ENCODE data around the gene WNK3. TPM values are rescaled to one million over a fixed set of nuclear protein-coding genes. Genes with fewer than 3 reads are reported as not detected.

WNK3 gene
- total RNA-seq, 1 donor from 2014 or later = 8.4 TPM

DNA sequence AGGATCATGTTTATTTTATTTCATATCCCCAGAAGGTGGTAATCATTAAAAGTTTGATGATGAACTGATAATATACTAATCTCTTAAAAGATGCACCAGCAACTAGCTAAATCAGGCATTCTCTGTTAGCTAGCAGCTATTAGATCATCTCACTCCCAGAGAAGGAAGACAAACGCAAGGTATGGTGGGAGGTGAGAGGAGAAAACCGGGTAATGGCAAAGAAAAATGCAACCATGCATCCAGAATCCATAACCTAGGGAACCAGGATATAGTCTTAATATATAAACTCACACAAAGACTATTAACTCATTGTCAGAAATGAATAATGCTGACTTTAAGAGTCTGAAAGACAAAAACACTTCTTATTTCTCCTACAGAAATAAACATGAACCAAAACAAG lies 66.1 kb downstream of the WNK3 start:
- Mint-ChIP-seq H3K4me3 (ENCODE audit: unreplicated experiment) (no peak overlapping the region), H3K9me3 (ENCODE audit: unreplicated experiment) (no peaks in the 10 kb centered on the region), H3K27ac (ENCODE audit: unreplicated experiment) (no peak overlapping the region), H3K36me3 (ENCODE audit: low read depth, unreplicated experiment) (peaks cover 7% of the 10 kb centered on the region), H3K4me1 (ENCODE audit: low read depth, unreplicated experiment) (peaks cover 5% of the 10 kb centered on the region), H3K27me3 (ENCODE audit: low read depth, unreplicated experiment) (no peaks in the 10 kb centered on the region)
- no peaks in the 10 kb centered on the region for H3K27me3 ChIP-seq (ENCODE audit: insufficient read depth, low read length)
- H3K79me2 ChIP-seq (ENCODE audit: insufficient read depth, low read length) = no peaks in the 10 kb centered on the region
- no peak overlapping the region for H3K4me2 ChIP-seq (ENCODE audit: low read length)
- FAIRE-seq (peak; percentile 32), DNase-seq (ENCODE audit: low read depth) (no peak)
- TF ChIP-seq, protein P1, sequence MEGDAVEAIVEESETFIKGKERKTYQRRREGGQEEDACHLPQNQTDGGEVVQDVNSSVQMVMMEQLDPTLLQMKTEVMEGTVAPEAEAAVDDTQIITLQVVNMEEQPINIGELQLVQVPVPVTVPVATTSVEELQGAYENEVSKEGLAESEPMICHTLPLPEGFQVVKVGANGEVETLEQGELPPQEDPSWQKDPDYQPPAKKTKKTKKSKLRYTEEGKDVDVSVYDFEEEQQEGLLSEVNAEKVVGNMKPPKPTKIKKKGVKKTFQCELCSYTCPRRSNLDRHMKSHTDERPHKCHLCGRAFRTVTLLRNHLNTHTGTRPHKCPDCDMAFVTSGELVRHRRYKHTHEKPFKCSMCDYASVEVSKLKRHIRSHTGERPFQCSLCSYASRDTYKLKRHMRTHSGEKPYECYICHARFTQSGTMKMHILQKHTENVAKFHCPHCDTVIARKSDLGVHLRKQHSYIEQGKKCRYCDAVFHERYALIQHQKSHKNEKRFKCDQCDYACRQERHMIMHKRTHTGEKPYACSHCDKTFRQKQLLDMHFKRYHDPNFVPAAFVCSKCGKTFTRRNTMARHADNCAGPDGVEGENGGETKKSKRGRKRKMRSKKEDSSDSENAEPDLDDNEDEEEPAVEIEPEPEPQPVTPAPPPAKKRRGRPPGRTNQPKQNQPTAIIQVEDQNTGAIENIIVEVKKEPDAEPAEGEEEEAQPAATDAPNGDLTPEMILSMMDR (IDR thresholded peaks at IDR 0.05; ENCODE audit: insufficient read depth, low read depth, low read length) = no peak
- H3K27ac ChIP-seq (ENCODE audit: low read depth, low read length) = no peak overlapping the region
- no peaks in the 10 kb centered on the region for H3K9me3 ChIP-seq (ENCODE audit: insufficient read depth, low read depth, low read length)
- no peak overlapping the region for H3K9ac ChIP-seq (ENCODE audit: low read length)
- no peak overlapping the region for H2AFZ ChIP-seq (ENCODE audit: low read depth, low read length)
- H3K4me1 ChIP-seq (ENCODE audit: insufficient read depth, low read length) = no peaks in the 10 kb centered on the region
- no peak overlapping the region for H3K4me3 ChIP-seq (ENCODE audit: insufficient read depth, low read depth, low read length)
- H3K36me3 ChIP-seq (ENCODE audit: insufficient read depth, low read length) = no peaks in the 10 kb centered on the region
- no peaks in the 10 kb centered on the region for H4K20me1 ChIP-seq (ENCODE audit: insufficient read depth, low read length)

DNA sequence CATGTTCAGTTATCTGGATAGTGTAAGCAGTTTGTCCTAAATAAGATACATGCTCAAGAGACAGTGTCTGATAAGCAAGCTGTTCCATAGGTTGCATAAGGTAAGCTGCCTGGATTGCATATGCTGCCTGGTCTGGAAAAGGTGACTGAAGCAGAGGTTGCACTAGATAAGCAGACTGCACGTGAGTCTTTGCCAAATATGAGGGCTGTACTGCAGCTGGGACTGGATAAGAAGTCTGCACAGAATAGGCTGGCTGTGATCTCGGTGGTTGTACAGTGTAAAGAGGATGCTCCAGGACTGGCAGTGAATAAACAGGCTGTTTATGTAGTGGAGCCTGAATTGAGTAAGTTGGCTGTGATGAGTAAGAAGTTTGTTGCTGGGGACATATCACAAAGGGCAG lies 68.9 kb downstream of the WNK3 start:
- H3K9me3 Mint-ChIP-seq (ENCODE audit: unreplicated experiment) = no peaks in the 10 kb centered on the region
- FAIRE-seq = no peak
- H3K36me3 Mint-ChIP-seq (ENCODE audit: low read depth, unreplicated experiment) = no peaks in the 10 kb centered on the region
- peaks cover 5% of the 10 kb centered on the region for H3K4me1 Mint-ChIP-seq (ENCODE audit: low read depth, unreplicated experiment)
- Histone ChIP-seq H3K36me3 (ENCODE audit: insufficient read depth, low read length) (no peaks in the 10 kb centered on the region), H3K4me1 (ENCODE audit: insufficient read depth, low read length) (no peaks in the 10 kb centered on the region), H3K9ac (ENCODE audit: low read length) (no peak overlapping the region), H3K79me2 (ENCODE audit: insufficient read depth, low read length) (no peaks in the 10 kb centered on the region), H3K4me3 (ENCODE audit: insufficient read depth, low read depth, low read length) (no peak overlapping the region), H3K27ac (ENCODE audit: low read depth, low read length) (no peak overlapping the region), H3K9me3 (ENCODE audit: insufficient read depth, low read depth, low read length) (no peaks in the 10 kb centered on the region), H3K4me2 (ENCODE audit: low read length) (no peak overlapping the region), H2AFZ (ENCODE audit: low read depth, low read length) (no peak overlapping the region), H4K20me1 (ENCODE audit: insufficient read depth, low read length) (no peaks in the 10 kb centered on the region), H3K27me3 (ENCODE audit: insufficient read depth, low read length) (no peaks in the 10 kb centered on the region)
- H3K27ac Mint-ChIP-seq (ENCODE audit: unreplicated experiment) = no peak overlapping the region
- TF ChIP-seq, protein P1 (IDR thresholded peaks at IDR 0.05; ENCODE audit: insufficient read depth, low read depth, low read length) = no peak
- TF ChIP-seq EZH2 (IDR thresholded peaks at IDR 0.05; ENCODE audit: insufficient read depth, low read length) = no peak
- no peak overlapping the region for H3K4me3 Mint-ChIP-seq (ENCODE audit: unreplicated experiment)
- DNase-seq (ENCODE audit: low read depth) = no peak
- H3K27me3 Mint-ChIP-seq (ENCODE audit: low read depth, unreplicated experiment) = no peaks in the 10 kb centered on the region

- Mint-ChIP-seq H3K27me3 (ENCODE audit: low read depth, unreplicated experiment) (no peaks in the 10 kb centered on the region), H3K9me3 (ENCODE audit: unreplicated experiment) (no peaks in the 10 kb centered on the region), H3K27ac (ENCODE audit: unreplicated experiment) (no peak overlapping the region), H3K4me3 (ENCODE audit: unreplicated experiment) (no peak overlapping the region), H3K4me1 (ENCODE audit: low read depth, unreplicated experiment) (peaks cover 5% of the 10 kb centered on the region), H3K36me3 (ENCODE audit: low read depth, unreplicated experiment) (no peaks in the 10 kb centered on the region)
- Histone ChIP-seq H3K27ac (ENCODE audit: low read depth, low read length) (no peak overlapping the region), H4K20me1 (ENCODE audit: insufficient read depth, low read length) (no peaks in the 10 kb centered on the region), H3K79me2 (ENCODE audit: insufficient read depth, low read length) (no peaks in the 10 kb centered on the region), H2AFZ (ENCODE audit: low read depth, low read length) (no peak overlapping the region), H3K4me3 (ENCODE audit: insufficient read depth, low read depth, low read length) (no peak overlapping the region), H3K9me3 (ENCODE audit: insufficient read depth, low read depth, low read length) (no peaks in the 10 kb centered on the region), H3K36me3 (ENCODE audit: insufficient read depth, low read length) (no peaks in the 10 kb centered on the region), H3K4me2 (ENCODE audit: low read length) (no peak overlapping the region), H3K4me1 (ENCODE audit: insufficient read depth, low read length) (no peaks in the 10 kb centered on the region), H3K9ac (ENCODE audit: low read length) (no peak overlapping the region), H3K27me3 (ENCODE audit: insufficient read depth, low read length) (no peaks in the 10 kb centered on the region)
- TF ChIP-seq, protein P1 (IDR thresholded peaks at IDR 0.05; ENCODE audit: insufficient read depth, low read depth, low read length) = no peak
- no peak for TF ChIP-seq EZH2 (IDR thresholded peaks at IDR 0.05; ENCODE audit: insufficient read depth, low read length)
- FAIRE-seq = peak; percentile 23
- no peak for DNase-seq (ENCODE audit: low read depth)
Measured at GRCh38 chrX:54288277-54288676, 69.6 kb downstream of the WNK3 start.
